ENCODE results near the gene OXCT1. TPM values are rescaled to one million over a fixed set of nuclear protein-coding genes. Genes with fewer than 3 reads are reported as not detected.
"Not testable (repeated sequence)": the region's sequence is repeated elsewhere in the genome, so short reads cannot be mapped to it uniquely, and the experiment has no call there.

The OXCT1 gene
- total RNA-seq, 4 donors from 2014 or later = 19.5 to 335 (median 25.1) TPM

DNA sequence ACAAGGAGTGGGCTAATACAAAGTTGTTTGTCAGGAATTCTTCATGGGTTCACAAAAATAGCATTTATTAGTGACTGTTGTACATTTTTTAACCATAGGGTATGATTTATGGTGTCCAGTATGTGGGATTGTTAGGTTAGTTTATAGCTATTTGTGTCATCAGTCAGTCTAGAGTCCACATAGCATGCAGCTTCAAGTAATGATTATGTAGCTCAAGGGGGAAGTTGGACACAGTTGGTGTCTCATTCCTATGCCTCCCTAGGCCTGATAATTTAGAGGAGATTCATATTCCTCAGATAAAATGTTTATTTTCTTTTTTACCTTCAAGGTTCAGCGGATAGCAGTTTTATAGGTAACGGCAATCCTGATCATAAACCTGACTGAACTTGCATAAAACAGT lies 153.8 kb downstream of the OXCT1 start:
- no peak overlapping the region for H3K4me3 ChIP-seq (replicated peaks in 1 of 3)
- no peaks in the 10 kb centered on the region for H3K4me1 ChIP-seq
- intact Hi-C loops (cut with DNase I) = no loop called here
- H3K9me3 ChIP-seq = no peaks in the 10 kb centered on the region
- TF ChIP-seq CTCF (IDR thresholded peaks at IDR 0.05) = no peak
- no peak for TF ChIP-seq POLR2A (IDR thresholded peaks at IDR 0.05)
- H3K27ac ChIP-seq = no peak overlapping the region
- no peaks in the 10 kb centered on the region for H3K27me3 ChIP-seq
- WGBS, 2 donors = 97% methylated on average over 2 of the region's 2 CpGs
- DNase-seq = no peak
- H3K36me3 ChIP-seq = no peaks in the 10 kb centered on the region

DNA sequence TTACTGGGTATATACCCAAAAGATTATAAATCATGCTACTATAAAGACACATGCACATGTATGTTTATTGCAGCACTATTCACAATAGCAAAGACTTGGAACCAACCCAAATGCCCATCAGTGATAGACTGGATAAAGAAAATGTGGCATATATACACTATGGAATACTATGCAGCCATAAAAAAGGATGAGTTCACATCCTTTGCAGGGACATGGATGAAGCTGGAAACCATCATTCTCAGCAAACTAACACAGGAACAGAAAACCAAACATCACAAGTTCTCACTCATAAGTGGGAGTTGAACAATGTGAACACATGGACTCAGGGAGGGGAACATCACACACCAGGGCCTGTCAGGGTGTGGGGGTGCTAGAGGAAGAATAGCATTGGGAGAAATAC lies 155.8 kb downstream of the OXCT1 start:
- DNase-seq; H3K36me3 ChIP-seq; intact Hi-C loops (cut with DNase I); H3K9me3 ChIP-seq; H3K27ac ChIP-seq; H3K4me3 ChIP-seq (replicated peaks in 1 of 3); H3K4me1 ChIP-seq; H3K27me3 ChIP-seq: not testable (repeated sequence)

DNA sequence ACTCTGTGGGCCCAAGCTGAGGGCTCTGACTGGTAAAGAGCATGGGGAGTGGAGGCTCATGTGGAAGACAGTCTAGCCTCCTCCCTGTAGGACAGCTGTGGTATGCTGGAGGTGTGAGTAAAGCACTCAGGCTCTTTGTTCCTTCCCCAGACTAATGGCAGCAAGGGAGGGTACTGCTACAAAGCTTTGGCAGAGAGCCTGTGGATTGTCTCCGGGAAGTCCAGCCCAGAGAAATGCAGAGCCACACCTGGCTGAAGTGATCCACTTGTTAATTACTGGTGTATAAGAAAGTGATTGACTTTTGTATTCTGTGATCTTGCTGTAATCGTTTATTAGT lies 161.7 kb downstream of the OXCT1 start:
- Histone ChIP-seq H3K27me3 (no peaks in the 10 kb centered on the region), H3K9me3 (no peaks in the 10 kb centered on the region), H3K27ac (no peak overlapping the region), H3K4me1 (no peaks in the 10 kb centered on the region), H3K4me3 (replicated peaks in 1 of 3) (no peak overlapping the region), H3K36me3 (no peaks in the 10 kb centered on the region)
- DNase-seq = no peak
- intact Hi-C loops (cut with DNase I) = no loop called here
- WGBS, 2 donors = 82 to 98% methylated on average over 2 of the region's 2 CpGs
- TF ChIP-seq POLR2A (IDR thresholded peaks at IDR 0.05) = no peak

DNA sequence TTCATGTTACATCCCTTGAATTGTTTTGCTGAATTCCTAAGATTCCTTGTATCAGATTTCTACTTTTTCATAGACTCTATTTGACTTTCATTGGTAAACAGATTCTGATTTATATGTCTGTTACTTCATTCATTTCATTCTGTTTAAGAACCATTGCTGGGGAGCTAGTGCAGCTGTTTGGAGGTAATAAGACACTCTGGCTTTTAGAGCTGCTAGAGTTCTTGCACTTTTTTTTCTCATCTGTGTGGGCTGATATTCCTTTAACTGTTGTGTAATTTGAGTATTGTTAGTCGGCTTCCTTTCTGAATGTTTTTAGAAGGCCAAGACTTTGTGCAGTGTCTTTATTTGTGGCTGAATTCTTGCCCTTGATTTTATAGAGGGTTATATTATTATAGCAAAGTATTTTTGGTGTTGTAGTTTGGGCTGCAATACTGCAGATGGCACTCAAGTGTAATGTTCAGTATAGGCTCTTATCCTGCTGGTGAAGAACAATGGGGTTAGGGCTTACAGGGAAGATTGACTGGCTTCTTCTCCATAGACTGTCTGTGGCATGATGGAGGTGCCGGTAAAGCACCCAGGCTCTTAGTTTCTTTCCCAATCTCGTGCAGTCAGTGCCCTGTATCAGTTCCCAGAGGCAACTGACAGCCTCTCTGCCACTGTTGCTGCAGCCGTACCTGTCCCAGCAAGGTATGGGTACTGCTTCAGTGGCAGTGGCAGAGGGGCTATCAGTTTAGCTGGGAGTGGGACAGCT lies 162.2 kb downstream of the OXCT1 start:
- 45 to 63% methylated on average over 4 of the region's 4 CpGs for WGBS, 2 donors
- Histone ChIP-seq H3K9me3 (no peaks in the 10 kb centered on the region), H3K4me1 (no peaks in the 10 kb centered on the region), H3K4me3 (replicated peaks in 1 of 3) (no peak overlapping the region), H3K27ac (no peak overlapping the region), H3K36me3 (no peaks in the 10 kb centered on the region), H3K27me3 (no peaks in the 10 kb centered on the region)
- TF ChIP-seq POLR2A (IDR thresholded peaks at IDR 0.05) = no peak
- no peak for TF ChIP-seq CTCF (IDR thresholded peaks at IDR 0.05)
- intact Hi-C loops (cut with DNase I) = no loop called here
- DNase-seq = no peak

DNA sequence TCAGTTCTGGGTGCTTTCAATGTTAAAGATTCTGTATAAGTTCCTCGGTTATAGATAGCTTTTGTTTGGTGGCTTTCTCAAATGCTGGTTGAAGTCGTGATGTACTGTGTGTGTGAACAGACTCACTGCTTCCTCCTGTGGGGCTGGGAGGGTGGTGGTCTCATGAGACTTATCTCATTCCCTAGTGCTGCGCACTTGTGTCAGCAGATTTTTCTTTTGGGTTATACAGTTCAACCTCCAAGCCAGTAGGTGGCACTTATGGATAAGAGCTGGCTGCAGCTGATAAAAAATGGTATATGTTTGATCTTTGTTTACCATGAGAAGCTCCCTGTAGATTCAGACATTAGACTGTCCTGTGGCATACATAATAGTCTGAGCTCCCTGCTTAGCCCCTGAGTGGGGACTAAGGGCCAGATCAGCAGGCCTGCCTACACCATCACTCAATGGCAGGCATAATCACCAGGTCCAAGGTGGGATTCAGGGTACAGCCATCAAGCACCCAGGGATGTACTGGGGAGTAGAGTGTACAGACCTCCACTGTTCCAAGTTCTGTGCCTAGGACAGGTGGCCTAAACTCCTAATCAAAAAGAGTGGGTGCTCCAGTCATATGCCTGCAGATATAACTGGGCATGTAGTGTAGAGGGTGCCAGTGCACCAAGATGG lies 174.2 kb downstream of the OXCT1 start:
- Histone ChIP-seq H3K27ac (no peak overlapping the region), H3K4me3 (replicated peaks in 1 of 3) (no peak overlapping the region), H3K27me3 (no peaks in the 10 kb centered on the region), H3K4me1 (no peaks in the 10 kb centered on the region), H3K9me3 (no peaks in the 10 kb centered on the region), H3K36me3 (no peaks in the 10 kb centered on the region)
- TF ChIP-seq CTCF (IDR thresholded peaks at IDR 0.05) (peak in 2 of 6 experiments; percentile 30), POLR2A (IDR thresholded peaks at IDR 0.05) (no peak)
- intact Hi-C loops (cut with DNase I) = no loop called here
- DNase-seq = no peak
- WGBS, 2 donors = 83 to 89% methylated on average over 3 of the region's 3 CpGs

DNA sequence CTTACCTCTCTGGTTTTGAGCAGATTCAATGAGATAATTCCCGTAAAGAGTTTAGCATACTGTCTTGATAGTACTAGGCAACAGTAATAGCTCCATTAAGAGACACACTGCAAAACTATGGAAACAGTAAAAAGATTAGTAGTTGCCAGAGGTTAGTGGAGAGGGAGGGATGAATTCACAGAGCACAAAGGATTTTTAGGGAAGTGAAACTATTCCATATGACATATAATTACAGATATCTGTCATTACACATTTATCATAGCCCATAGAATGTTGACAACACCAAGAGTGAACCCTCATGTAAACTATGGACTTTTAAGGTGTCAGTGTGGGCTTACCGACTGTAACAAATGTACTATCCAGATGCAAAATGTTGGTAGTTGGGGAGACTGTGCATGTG lies 183.5 kb downstream of the OXCT1 start:
- Histone ChIP-seq H3K9me3 (no peaks in the 10 kb centered on the region), H3K36me3 (no peaks in the 10 kb centered on the region), H3K4me3 (replicated peaks in 1 of 3) (no peak overlapping the region), H3K27me3 (no peaks in the 10 kb centered on the region), H3K27ac (no peak overlapping the region), H3K4me1 (no peaks in the 10 kb centered on the region)
- no peak for DNase-seq
- no peak for TF ChIP-seq CTCF (IDR thresholded peaks at IDR 0.05)
- no peak for TF ChIP-seq POLR2A (IDR thresholded peaks at IDR 0.05)
- WGBS, 2 donors = 83 to 86% methylated on average over 2 of the region's 2 CpGs
- intact Hi-C loops (cut with DNase I) = no loop called here

Measured in thyroid gland (tissue), 4 donors.